HCT116 (cell line): ENCODE data around the gene SRGAP3.

Experiments
- RAD21 ChIP-seq: IDR thresholded peaks from 2 replicates; pipeline ENCODE4 v1.6.1; 2012; ENCODE audit warnings: low read depth, mild to moderate bottlenecking
- SIN3A ChIP-seq: IDR thresholded peaks from 2 replicates; pipeline ENCODE4 v1.6.1; 2012; ENCODE audit warnings: low read depth
- TCF7L2 ChIP-seq: IDR thresholded peaks from 2 replicates; pipeline ENCODE4 v1.7.0; 2011; ENCODE audit warnings: borderline replicate concordance, inconsistent platforms; ENCODE audit not compliant: insufficient read depth, insufficient read length; ENCODE audit errors: extremely low read depth
- ZFX ChIP-seq: fragments of 450-650 bp; IDR thresholded peaks from 2 replicates; pipeline ENCODE4 v1.6.1; 2017
- ZNF274 ChIP-seq: fragments of 200-500 bp; sonication (Bioruptor generic); IDR thresholded peaks from 2 replicates; pipeline ENCODE4 v1.6.1; 2014; ENCODE audit warnings: mild to moderate bottlenecking, low read depth, low read length, inconsistent platforms
- TF ChIP-seq, protein P1 (sequence below), 3 experiments: fragments of 200-600 bp in 1 of 3; sonication (generic) in 1 of 3; IDR thresholded peaks in 2 of 3; conservative IDR thresholded peaks in 1 of 3; 2 replicates each; pipeline ENCODE4 v1.5.1; 2012 to 2017; ENCODE audit warnings: low read depth in 2 of 3, low read length in 2 of 3, antibody characterized with exemption in 1 of 3, borderline replicate concordance in 1 of 3, control low read depth in 1 of 3, mild to moderate bottlenecking in 1 of 3, mixed read lengths in 1 of 3, mixed run types in 1 of 3, moderate library complexity in 1 of 3; ENCODE audit not compliant: insufficient read depth in 1 of 3

- TF ChIP-seq ZNF274 (no peak), RAD21 (no peak), ZFX (no peak), TCF7L2 (no peak), SIN3A (no peak)
- TF ChIP-seq, protein P1, sequence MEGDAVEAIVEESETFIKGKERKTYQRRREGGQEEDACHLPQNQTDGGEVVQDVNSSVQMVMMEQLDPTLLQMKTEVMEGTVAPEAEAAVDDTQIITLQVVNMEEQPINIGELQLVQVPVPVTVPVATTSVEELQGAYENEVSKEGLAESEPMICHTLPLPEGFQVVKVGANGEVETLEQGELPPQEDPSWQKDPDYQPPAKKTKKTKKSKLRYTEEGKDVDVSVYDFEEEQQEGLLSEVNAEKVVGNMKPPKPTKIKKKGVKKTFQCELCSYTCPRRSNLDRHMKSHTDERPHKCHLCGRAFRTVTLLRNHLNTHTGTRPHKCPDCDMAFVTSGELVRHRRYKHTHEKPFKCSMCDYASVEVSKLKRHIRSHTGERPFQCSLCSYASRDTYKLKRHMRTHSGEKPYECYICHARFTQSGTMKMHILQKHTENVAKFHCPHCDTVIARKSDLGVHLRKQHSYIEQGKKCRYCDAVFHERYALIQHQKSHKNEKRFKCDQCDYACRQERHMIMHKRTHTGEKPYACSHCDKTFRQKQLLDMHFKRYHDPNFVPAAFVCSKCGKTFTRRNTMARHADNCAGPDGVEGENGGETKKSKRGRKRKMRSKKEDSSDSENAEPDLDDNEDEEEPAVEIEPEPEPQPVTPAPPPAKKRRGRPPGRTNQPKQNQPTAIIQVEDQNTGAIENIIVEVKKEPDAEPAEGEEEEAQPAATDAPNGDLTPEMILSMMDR (IDR thresholded peaks at IDR 0.05 in 2 of 3, conservative IDR thresholded peaks at IDR 0.05 in 1 of 3; ENCODE audit: borderline replicate concordance in 1 of 3, insufficient read depth in 1 of 3, low read depth in 2 of 3, low read length in 2 of 3) = no peak
Observed at GRCh38 chr3:9035473-9035872, 214.0 kb downstream of the SRGAP3 start.
